Measurements from ENCODE around the gene ANKLE1. TPM values are rescaled to one million over a fixed set of nuclear protein-coding genes. Genes with fewer than 3 reads are reported as not detected.

ANKLE1 gene
- total RNA-seq, 1 experiment from 2014 or later, result 9.1 TPM

DNA sequence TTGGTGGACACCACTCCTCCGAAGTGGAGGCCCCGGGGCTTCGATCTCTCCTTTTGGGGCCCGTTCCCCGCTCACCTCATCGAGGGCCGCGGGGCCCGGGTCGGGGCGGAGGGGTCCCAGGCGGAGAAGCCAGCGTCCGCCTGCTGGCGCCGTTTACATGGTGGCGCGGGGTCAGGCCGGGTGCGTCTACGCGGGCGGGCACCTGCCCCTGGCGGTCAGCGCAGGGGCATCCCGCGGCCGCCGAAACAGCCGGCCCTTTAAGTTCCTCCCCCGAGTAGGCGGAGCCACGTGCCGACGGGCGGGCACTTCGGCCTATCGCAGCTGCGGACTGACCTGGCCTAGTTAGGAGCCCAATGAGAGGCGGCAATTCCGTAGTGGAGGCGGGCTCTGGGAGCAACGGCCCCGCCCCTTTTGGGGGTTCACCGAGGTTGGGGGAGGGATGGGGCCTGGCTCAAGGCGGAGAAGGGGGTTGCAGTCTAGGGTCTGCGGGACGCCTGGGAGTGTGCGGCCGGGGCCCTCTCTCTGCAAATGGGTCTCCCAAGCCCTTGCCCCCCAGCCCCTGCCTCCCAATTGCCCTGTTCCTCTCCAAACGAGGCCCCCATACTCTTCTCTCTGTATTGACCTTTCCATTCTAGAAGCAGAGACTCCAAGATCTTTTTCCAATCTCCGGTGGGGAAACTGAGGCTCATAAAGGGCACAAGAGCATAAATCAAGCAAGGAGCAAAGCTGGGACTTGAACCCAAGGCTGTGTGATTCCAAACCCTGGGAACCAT is 21.7 kb downstream of the ANKLE1 start, which contains the start of gene ABHD8 (continued):
- TF ChIP-seq, protein P1, sequence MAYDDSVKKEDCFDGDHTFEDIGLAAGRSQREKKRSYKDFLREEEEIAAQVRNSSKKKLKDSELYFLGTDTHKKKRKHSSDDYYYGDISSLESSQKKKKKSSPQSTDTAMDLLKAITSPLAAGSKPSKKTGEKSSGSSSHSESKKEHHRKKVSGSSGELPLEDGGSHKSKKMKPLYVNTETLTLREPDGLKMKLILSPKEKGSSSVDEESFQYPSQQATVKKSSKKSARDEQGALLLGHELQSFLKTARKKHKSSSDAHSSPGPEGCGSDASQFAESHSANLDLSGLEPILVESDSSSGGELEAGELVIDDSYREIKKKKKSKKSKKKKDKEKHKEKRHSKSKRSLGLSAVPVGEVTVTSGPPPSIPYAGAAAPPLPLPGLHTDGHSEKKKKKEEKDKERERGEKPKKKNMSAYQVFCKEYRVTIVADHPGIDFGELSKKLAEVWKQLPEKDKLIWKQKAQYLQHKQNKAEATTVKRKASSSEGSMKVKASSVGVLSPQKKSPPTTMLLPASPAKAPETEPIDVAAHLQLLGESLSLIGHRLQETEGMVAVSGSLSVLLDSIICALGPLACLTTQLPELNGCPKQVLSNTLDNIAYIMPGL (CRISPR knock-in tag; IDR thresholded peaks at IDR 0.05), result peak; percentile 93
- TF ChIP-seq NR2C2 (CRISPR knock-in tag; IDR thresholded peaks at IDR 0.05), result no peak
- no peak for TF ChIP-seq HMGA2 (CRISPR knock-in tag; IDR thresholded peaks at IDR 0.05)
- TF ChIP-seq, protein P2, sequence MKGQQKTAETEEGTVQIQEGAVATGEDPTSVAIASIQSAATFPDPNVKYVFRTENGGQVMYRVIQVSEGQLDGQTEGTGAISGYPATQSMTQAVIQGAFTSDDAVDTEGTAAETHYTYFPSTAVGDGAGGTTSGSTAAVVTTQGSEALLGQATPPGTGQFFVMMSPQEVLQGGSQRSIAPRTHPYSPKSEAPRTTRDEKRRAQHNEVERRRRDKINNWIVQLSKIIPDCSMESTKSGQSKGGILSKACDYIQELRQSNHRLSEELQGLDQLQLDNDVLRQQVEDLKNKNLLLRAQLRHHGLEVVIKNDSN (CRISPR knock-in tag; IDR thresholded peaks at IDR 0.05), result peak; percentile 90
- TF ChIP-seq, protein P3, sequence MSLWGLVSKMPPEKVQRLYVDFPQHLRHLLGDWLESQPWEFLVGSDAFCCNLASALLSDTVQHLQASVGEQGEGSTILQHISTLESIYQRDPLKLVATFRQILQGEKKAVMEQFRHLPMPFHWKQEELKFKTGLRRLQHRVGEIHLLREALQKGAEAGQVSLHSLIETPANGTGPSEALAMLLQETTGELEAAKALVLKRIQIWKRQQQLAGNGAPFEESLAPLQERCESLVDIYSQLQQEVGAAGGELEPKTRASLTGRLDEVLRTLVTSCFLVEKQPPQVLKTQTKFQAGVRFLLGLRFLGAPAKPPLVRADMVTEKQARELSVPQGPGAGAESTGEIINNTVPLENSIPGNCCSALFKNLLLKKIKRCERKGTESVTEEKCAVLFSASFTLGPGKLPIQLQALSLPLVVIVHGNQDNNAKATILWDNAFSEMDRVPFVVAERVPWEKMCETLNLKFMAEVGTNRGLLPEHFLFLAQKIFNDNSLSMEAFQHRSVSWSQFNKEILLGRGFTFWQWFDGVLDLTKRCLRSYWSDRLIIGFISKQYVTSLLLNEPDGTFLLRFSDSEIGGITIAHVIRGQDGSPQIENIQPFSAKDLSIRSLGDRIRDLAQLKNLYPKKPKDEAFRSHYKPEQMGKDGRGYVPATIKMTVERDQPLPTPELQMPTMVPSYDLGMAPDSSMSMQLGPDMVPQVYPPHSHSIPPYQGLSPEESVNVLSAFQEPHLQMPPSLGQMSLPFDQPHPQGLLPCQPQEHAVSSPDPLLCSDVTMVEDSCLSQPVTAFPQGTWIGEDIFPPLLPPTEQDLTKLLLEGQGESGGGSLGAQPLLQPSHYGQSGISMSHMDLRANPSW (CRISPR knock-in tag; conservative IDR thresholded peaks at IDR 0.05; ENCODE audit: low read depth), result no peak
- TF ChIP-seq, protein P4, sequence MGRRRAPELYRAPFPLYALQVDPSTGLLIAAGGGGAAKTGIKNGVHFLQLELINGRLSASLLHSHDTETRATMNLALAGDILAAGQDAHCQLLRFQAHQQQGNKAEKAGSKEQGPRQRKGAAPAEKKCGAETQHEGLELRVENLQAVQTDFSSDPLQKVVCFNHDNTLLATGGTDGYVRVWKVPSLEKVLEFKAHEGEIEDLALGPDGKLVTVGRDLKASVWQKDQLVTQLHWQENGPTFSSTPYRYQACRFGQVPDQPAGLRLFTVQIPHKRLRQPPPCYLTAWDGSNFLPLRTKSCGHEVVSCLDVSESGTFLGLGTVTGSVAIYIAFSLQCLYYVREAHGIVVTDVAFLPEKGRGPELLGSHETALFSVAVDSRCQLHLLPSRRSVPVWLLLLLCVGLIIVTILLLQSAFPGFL (CRISPR knock-in tag; IDR thresholded peaks at IDR 0.05; ENCODE audit: borderline replicate concordance), result no peak
- TF ChIP-seq EMX1 (CRISPR knock-in tag; IDR thresholded peaks at IDR 0.05), result no peak
- TF ChIP-seq CREM (CRISPR knock-in tag; IDR thresholded peaks at IDR 0.05), result peak; percentile 60; the same call in 1 of the 2 replicates
- no peak for TF ChIP-seq ZNF232 (CRISPR knock-in tag; IDR thresholded peaks at IDR 0.05)
- no peak for TF ChIP-seq TCF7 (CRISPR knock-in tag; IDR thresholded peaks at IDR 0.05; ENCODE audit: low read depth)
- TF ChIP-seq, protein P5, sequence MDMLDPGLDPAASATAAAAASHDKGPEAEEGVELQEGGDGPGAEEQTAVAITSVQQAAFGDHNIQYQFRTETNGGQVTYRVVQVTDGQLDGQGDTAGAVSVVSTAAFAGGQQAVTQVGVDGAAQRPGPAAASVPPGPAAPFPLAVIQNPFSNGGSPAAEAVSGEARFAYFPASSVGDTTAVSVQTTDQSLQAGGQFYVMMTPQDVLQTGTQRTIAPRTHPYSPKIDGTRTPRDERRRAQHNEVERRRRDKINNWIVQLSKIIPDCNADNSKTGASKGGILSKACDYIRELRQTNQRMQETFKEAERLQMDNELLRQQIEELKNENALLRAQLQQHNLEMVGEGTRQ (CRISPR knock-in tag; IDR thresholded peaks at IDR 0.05), result peak; percentile 92

DNA sequence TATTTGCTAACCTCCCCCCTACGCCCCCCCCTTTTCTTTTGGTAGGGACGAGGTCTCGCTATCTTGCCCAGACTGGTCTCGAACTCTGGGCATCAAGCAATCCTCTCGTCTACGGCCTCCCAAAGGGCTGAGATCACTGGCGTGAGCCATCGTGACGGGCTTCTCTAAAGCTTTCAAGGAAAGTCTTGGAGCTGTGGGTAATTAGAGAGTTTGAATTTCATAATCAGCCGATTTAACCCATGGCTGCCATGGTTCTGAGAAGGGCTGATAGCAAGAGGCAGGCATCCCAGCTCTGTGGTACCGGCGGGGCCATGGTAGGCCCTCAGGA is 22.2 kb downstream of the ANKLE1 start:
- Mint-ChIP-seq H3K27me3 (ENCODE audit: low read depth) (no peaks in the 10 kb centered on the region), H3K9me3 (no peaks in the 10 kb centered on the region), H3K27ac (peak overlapping the region; percentile 57; the same call in 1 of the 2 replicates), H3K4me1 (peaks cover 37% of the 10 kb centered on the region), H3K4me3 (peak overlapping the region; percentile 68), H3K36me3 (peaks cover 6% of the 10 kb centered on the region)
- POLR2A ChIA-PET, result no interaction called here
- CTCF ChIA-PET, result interaction anchor here (0.7 to 2.1 kb wide), 7 partner anchors 11 to 178 kb away, joined by 3 to 8 read pairs (median 4); no protein-coding TSS in a partner anchor
- no peak for TF ChIP-seq TEAD1 (CRISPR knock-in tag; IDR thresholded peaks at IDR 0.05)
- no peak for TF ChIP-seq MXD4 (CRISPR knock-in tag; IDR thresholded peaks at IDR 0.05; ENCODE audit: borderline replicate concordance)
- TF ChIP-seq, protein P6, sequence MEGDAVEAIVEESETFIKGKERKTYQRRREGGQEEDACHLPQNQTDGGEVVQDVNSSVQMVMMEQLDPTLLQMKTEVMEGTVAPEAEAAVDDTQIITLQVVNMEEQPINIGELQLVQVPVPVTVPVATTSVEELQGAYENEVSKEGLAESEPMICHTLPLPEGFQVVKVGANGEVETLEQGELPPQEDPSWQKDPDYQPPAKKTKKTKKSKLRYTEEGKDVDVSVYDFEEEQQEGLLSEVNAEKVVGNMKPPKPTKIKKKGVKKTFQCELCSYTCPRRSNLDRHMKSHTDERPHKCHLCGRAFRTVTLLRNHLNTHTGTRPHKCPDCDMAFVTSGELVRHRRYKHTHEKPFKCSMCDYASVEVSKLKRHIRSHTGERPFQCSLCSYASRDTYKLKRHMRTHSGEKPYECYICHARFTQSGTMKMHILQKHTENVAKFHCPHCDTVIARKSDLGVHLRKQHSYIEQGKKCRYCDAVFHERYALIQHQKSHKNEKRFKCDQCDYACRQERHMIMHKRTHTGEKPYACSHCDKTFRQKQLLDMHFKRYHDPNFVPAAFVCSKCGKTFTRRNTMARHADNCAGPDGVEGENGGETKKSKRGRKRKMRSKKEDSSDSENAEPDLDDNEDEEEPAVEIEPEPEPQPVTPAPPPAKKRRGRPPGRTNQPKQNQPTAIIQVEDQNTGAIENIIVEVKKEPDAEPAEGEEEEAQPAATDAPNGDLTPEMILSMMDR (IDR thresholded peaks at IDR 0.05), result 0 out of 2 replicates have a peak, but pooled peaks have one; percentile 2
- no peak for TF ChIP-seq ETV6 (CRISPR knock-in tag; IDR thresholded peaks at IDR 0.05)
- ATAC-seq, result no peak
- DNase-seq (ENCODE audit: low spot score), result no peak

Measured in WTC11 (cell line).